Measurements from ENCODE around the gene MAPRE3.
"Not testable (repeated sequence)": the region's sequence is repeated elsewhere in the genome, so short reads cannot be mapped to it uniquely, and the experiment has no call there.

MAPRE3 gene

DNA sequence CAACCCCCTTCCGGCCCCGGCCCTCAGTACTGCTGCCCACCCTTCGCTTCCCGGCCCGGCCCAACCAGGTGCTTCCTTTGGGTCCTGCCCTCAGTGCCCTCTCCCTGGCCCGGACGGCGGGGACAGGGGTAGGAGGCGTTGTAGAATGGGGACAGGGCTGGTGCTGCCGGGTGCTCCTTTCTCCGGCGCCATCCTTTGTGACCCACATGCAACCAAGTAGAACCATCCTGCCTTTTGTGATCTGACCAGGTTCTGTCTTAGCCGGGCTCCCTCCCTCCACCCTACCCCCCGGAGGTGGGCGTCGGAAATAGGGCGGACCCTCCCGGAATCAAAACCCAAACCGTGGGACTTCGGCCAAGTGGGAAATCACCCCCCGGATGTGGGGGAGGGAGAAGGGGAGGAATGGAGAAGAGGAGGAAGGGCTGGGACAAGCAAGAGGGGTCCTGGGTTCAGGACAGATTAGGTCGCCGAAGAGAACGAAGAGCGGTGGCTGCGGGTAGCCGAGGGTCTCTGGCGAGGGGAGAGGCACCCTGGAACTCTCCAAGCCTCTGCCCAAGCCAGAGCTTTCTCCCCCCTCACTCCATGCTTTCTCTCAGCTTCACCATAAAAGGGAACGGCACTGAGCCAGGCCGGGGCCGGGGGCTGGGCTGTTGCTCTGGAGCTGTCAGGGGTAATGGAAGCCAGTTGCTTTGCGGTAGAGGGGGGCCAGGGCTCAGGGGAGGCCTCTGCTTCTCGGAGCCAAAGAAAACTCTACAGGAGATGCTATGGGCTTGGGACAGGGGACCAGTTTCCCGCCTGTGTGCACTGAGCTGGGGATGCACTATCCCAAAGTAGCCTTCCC is 101.8 kb downstream of the MAPRE3 start:
- intact Hi-C loops (cut with DNase I) = no loop called here
- peak in 26 of 42 donors; percentile 15 to 67 (median 44) for DNase-seq

DNA sequence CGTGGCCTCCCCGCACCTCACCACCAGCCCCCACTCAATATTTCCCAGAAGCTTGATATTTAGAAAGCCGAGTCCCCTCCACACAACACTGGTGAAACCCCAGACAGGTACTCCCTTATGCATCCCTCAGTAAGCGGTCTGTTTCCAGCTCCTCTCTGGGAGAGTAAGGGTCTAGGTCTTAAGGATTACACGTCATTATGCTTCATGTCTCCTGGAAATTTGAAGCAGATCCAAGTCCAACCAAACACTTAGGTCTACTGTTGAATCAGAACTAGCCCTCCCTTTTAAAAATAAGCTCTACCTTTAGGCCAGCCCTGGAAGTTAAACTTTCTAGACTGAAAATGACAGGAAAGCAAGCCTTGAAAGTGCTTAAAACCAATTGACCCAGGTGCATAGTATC is 102.5 kb downstream of the MAPRE3 start:
- intact Hi-C loops (cut with DNase I) = no loop called here
- no peak for DNase-seq

DNA sequence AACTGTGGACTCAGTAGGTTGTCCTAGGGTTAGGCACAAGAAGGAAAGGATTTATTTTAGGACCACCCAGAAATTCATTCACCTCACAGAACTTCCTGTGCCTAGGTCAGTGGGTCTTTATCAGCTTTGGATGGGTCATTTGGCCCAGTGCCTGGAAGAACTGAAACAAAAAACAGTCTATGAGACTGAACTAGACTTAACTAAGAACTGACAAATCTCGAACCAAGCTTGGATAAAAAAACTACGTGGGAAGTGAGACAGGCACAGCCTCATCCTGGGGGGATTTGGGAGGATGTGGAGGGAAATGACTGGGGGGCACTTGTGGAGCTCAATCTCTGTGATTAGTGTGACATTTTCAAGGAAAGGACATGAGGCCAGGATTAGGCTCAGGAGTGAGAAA is 103.3 kb downstream of the MAPRE3 start:
- intact Hi-C loops (cut with DNase I) = no loop called here
- no peak for DNase-seq

DNA sequence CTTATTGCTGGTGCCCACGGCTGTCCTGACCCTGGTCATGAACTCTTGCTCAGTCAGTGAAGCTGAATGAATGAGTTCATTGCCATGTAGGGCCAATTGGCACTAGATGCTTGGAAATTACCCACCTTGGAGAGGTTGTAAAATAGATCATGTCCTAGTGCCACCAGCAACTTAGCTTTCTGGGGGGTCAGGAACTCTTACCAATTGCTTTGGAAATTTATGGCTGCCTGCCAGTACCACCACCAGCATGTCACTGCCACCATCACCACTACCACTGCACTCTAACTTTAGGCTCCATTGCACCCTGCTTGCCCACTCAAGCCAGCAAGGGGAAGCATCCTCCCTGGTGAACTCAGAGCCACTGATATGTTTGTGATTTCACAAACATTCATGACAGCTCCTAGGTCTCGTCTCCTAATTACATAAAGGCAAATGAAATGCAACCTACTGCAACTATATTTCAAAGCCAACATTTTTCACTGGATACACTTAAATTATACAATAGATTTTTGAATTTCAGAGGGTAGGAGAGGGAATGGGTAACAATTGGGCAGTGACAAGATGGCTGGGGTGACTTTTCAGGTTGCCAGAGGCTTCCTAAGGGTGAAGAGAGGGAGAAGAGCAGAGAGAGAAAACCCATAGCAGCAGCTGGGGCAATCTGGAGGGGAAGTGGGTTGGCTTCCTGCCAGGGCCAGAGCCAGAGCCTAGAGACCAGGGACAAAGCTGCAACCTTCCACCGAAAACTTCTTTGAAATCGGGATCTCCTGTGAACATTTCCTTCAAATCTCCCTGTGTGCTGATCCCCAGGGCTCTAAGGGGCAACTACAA is 104.5 kb downstream of the MAPRE3 start:
- intact Hi-C loops (cut with DNase I) = no loop called here
- peak in 10 of 42 donors; percentile 19 to 55 (median 42) for DNase-seq

DNA sequence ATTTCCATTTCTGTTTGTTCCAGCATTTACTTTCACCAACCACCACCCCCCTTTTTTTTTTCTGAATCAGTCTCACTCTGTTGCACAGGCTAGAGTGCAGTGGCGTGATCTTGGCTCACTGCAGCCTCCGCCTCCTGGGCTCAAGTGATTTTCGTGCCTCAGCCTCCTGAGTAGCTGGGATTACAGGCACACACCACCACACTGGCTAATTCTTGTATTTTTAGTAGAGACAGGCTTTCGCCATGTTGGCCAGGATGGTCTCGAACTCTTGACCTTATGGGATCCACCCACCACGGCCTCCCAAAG is 105.1 kb downstream of the MAPRE3 start:
- DNase-seq; intact Hi-C loops (cut with DNase I): not testable (repeated sequence)

DNA sequence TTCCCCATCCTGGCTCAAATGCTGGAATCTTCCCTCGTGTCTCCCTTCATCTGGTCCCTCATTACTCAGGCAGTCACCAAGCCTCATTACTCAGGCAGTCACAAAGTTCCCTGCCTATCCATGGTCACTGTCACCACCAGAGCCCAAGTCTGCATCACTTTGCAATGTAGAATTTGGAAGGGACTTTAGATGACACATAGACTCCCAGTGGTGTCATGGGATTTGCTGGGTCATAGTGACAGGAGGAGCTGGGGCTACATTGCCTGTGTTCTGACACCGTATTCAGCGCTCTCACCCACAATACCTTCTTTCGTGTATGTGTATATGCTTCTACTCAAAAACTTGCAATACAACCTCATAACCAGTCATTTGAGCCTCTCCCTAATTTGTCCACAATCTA is 105.9 kb downstream of the MAPRE3 start:
- intact Hi-C loops (cut with DNase I) = no loop called here
- no peak for DNase-seq

Data from head of caudate nucleus (tissue), 42 donors.